Astrocyte (in vitro differentiated cells and primary cell): ENCODE data around the gene SAMD4A.

Experiments
- EZH2 ChIP-seq: IDR thresholded peaks from 2 replicates; pipeline ENCODE4 v1.6.1; 2012; ENCODE audit warnings: mild to moderate bottlenecking, low read length, inconsistent platforms; ENCODE audit not compliant: insufficient read depth
- TF ChIP-seq, protein P1 (sequence below): IDR thresholded peaks from 2 replicates; pipeline ENCODE4 v1.5.1; 2011; ENCODE audit warnings: low read depth, mild to moderate bottlenecking, inconsistent platforms, low read length, moderate library complexity; ENCODE audit not compliant: insufficient read depth

DNA sequence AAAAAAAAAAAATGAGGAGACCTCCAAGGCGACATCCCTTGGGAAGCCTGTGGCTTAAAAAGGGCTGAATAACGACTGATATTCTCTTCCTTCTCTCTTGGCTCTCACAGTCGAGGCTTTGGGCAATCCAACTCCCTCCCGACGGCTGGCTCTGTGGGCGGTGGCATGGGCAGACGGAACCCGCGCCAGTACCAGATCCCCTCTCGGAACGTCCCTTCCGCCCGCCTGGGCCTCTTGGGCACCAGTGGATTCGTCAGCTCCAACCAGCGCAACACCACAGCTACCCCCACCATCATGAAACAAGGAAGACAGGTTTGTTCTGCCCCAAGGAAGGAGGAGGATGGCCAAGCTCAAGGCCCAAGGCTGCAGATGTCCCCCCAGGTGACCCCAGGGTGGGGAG lies 207.9 kb downstream of the SAMD4A start:
- TF ChIP-seq, protein P1, sequence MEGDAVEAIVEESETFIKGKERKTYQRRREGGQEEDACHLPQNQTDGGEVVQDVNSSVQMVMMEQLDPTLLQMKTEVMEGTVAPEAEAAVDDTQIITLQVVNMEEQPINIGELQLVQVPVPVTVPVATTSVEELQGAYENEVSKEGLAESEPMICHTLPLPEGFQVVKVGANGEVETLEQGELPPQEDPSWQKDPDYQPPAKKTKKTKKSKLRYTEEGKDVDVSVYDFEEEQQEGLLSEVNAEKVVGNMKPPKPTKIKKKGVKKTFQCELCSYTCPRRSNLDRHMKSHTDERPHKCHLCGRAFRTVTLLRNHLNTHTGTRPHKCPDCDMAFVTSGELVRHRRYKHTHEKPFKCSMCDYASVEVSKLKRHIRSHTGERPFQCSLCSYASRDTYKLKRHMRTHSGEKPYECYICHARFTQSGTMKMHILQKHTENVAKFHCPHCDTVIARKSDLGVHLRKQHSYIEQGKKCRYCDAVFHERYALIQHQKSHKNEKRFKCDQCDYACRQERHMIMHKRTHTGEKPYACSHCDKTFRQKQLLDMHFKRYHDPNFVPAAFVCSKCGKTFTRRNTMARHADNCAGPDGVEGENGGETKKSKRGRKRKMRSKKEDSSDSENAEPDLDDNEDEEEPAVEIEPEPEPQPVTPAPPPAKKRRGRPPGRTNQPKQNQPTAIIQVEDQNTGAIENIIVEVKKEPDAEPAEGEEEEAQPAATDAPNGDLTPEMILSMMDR = no peak
- no peak for TF ChIP-seq EZH2
